Effector memory CD8-positive, alpha-beta T cell (primary cell): Measurements from ENCODE around the gene C11orf86.

Source experiments
- ATAC-seq: fragments of 150-1000 bp; cut with Tn5 transposase; replicated peaks from 2 replicates; pipeline ENCODE4 v1.10.0; 2021; ENCODE audit warnings: mild to moderate bottlenecking, moderate library complexity
- DNase-seq, 3 experiments: peaks; one replicate each; pipeline ENCODE4 v3.0.0; 2021
- H3K27ac Mint-ChIP-seq, 2 donors: one replicate each; pipeline ENCODE4 v1.8.0; 2022; ENCODE audit warnings: mild to moderate bottlenecking in 2 of 2, mixed read lengths in 2 of 2, moderate library complexity in 2 of 2
- H3K27me3 Mint-ChIP-seq, 2 donors: one replicate each; pipeline ENCODE4 v1.8.0; 2022; ENCODE audit warnings: mixed read lengths in 2 of 2
- H3K36me3 Mint-ChIP-seq: one replicate; pipeline ENCODE4 v1.8.0; 2022; ENCODE audit warnings: mild to moderate bottlenecking, moderate library complexity, mixed read lengths; ENCODE audit not compliant: insufficient read depth
- H3K4me1 Mint-ChIP-seq, 2 donors: one replicate each; pipeline ENCODE4 v1.8.0; 2022; ENCODE audit warnings: low read depth in 2 of 2, mixed read lengths in 2 of 2
- H3K4me3 Mint-ChIP-seq, 2 donors: one replicate each; pipeline ENCODE4 v1.8.0; 2022; ENCODE audit warnings: mild to moderate bottlenecking in 2 of 2, mixed read lengths in 2 of 2, moderate library complexity in 2 of 2
- H3K9me3 Mint-ChIP-seq, 2 donors: one replicate each; pipeline ENCODE4 v1.8.0; 2022; ENCODE audit warnings: mixed read lengths in 2 of 2
- total RNA-seq, 9 experiments: gene quantifications; one replicate each; lab custom pipeline; 2026; lab: John Stamatoyannopoulos, UW

C11orf86 gene, protein sequence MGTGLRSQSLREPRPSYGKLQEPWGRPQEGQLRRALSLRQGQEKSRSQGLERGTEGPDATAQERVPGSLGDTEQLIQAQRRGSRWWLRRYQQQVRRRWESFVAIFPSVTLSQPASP
- total RNA-seq = 0 reads per million in 9 experiments

DNA sequence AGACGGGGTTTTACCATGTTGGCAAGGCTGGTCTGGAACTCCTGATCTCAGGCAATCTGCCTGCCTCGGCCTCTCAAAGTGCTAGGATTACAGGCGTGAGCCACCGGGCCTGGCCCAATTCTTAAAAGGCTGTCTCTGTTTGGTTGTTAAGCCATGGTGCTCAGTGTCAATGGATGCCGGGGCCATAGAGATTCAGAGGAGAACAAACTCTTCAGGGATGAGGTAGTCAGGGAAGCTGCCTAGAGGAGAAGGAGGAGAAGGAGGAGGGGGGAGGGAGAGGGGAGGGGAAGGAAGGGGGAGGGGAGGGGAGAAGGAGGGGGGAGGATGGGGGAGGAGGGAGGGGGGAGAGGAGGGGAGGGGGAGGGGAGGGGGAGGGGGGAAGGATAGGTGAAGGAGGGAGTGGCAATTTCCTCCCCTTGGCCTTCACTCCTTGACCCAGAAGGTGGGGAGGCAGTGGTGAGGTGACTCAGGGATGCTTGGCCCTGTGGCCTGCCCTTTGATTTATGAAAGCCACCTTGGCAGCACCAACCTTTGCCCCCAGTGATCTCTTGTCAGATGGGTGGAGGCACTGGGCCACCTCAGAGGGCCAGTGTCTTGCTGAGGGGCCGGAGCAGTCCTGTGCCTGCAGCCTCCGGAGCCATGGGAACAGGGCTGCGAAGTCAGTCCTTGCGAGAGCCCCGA lies at the start of gene C11orf86:
Gene C11orf86, plus strand, starts transcription at position 581 of the 681 bp plus-strand sequence. Its CDS starts 59 bp downstream, at position 640.
- Mint-ChIP-seq H3K9me3 (no peaks in the 10 kb centered on the region), H3K4me1 (no peaks in the 10 kb centered on the region), H3K36me3 (no peaks in the 10 kb centered on the region), H3K4me3 (no peak within 1 kb of the TSS), H3K27me3 (peaks cover 5 to 37% of the 10 kb centered on the region in 2 donors), H3K27ac (no peak within 1 kb of the TSS)
- DNase-seq (no peak), ATAC-seq (no peak)

DNA sequence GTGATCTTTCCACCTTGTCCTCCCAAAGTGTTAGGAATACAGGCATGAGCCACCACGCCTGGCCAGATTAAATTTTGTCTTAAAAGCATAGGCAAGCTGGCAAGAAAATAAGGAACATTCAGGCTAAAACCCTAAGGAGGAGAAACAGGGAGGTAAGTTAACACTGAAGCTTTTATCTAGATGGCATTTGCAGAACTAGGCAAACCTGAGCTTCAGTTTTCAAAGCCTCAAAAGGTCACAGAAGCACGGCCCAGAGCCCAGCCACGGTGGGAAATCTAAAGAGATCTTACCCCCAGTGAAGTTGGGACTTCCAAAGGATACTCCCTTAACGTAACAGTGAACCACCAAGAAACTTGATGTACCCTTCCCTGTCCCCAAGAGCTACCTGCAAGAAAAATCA lies 45.4 kb upstream of the C11orf86 start:
- peaks cover 4% of the 10 kb centered on the region for H3K36me3 Mint-ChIP-seq
- no peak for ATAC-seq
- H3K9me3 Mint-ChIP-seq = no peaks in the 10 kb centered on the region
- H3K27ac Mint-ChIP-seq = no peak overlapping the region
- H3K4me1 Mint-ChIP-seq = no peaks in the 10 kb centered on the region
- H3K4me3 Mint-ChIP-seq = no peak overlapping the region
- peaks cover 20% of the 10 kb centered on the region in 2 donors for H3K27me3 Mint-ChIP-seq
- no peak for DNase-seq

DNA sequence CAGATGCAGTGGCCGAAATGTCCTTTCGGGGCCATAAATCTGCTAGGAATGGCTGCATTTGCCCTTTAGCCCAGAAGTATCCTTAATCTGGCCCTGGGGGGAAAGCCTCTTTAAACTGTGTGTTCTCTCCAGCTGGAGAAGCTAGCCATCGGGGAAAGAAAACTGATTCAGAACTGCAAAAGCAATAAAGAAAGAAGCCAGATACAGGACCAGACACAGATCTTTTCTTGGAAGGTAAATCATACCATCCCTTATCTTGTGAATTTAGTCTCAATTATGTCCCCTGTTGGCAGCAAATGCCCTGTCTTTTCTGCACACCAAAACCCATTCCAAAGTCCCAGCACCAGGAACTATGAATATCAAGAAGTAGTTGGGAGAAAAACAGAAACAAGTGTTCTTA lies 42.6 kb upstream of the C11orf86 start:
- Mint-ChIP-seq H3K9me3 (no peaks in the 10 kb centered on the region), H3K4me1 (no peaks in the 10 kb centered on the region), H3K27me3 (peaks cover 24 to 25% of the 10 kb centered on the region in 2 donors), H3K36me3 (peaks cover 4% of the 10 kb centered on the region), H3K4me3 (no peak overlapping the region), H3K27ac (no peak overlapping the region)
- DNase-seq (no peak), ATAC-seq (no peak)

DNA sequence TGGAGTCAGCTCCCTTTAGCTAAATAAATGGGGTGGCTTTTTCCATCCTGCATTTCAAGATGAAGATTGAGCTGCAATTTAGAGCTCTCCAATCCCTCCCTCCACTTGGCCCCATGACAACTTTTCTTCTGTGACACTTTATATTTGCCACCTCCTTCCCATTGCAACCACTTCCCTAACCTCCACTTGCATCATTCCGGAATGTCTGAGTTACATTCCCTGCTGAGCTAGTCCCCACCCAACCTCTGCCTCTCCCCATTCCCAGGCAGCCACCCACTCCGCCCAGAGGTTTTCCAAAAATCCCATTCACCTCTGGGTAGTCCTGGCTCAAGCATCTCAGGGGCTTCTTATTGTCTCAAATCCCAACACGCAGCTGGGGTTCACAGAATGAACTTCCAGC lies 41.6 kb upstream of the C11orf86 start:
- Mint-ChIP-seq H3K36me3 (peaks cover 4% of the 10 kb centered on the region), H3K4me3 (no peak overlapping the region), H3K27me3 (peaks cover 24 to 25% of the 10 kb centered on the region in 2 donors), H3K9me3 (no peaks in the 10 kb centered on the region), H3K4me1 (no peaks in the 10 kb centered on the region), H3K27ac (peak overlapping the region in 1 of 2 donors; percentile 7)
- no peak for ATAC-seq
- DNase-seq = no peak

DNA sequence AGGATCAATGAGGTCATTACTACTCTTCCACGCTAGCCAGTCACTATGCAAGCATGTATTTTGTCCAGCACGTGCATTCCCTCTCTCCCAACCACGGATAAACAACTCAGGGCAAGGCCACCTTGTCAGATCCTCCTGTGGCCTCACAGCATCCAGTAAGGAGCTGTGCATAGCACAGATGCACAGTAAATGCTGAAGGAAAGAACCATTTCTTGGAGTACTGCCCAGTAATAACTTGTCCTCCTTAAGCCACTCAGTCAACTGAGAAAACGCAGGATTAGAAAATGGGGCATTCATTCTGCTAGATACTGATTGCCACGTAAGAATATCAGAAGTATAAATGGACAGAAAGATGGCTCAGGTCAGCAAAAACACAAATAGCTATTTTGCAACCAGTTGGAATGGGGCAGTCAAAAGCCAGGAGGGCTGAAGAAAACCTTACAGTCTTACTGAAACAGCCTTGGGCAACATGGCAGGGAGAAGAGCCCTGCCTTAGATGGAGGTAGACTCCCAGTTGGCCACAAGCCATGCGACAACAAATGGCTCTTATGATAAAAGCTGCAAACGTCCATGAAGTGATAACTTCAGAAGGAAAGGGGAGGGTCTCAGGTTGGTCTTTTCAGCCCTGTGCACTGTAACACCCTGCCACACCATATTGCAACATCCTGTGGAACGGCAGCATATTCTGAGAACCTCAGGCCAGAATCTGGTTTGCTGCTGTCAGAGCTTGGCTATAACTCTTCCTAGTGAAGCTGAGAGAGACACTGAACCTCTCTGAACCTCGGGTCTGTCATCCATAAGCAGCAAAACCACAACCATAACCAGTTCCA lies 39.9 kb upstream of the C11orf86 start:
- Mint-ChIP-seq H3K36me3 (peaks cover 4% of the 10 kb centered on the region), H3K4me3 (no peak overlapping the region), H3K9me3 (no peaks in the 10 kb centered on the region), H3K27me3 (peaks cover 24 to 25% of the 10 kb centered on the region in 2 donors), H3K4me1 (no peaks in the 10 kb centered on the region), H3K27ac (no peak overlapping the region)
- no peak for DNase-seq
- no peak for ATAC-seq

DNA sequence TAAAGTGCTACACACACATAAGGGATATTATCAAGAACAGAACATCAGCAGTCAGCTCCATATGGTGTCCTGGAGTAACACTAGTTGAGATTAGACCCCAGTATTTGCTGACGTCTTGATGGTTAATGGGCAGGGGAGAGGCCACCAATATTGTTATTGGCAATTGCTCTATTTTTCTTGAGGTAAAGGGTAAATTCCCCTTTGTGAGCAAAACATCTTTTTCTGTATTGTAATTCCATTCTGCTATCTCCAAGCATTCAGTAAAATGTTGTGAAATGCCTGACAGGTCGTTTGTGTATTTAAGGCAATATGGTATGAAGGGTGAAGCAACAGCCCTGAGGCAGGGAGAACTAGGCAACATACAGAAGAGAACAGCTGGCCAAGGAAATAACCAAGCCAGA lies 38.8 kb upstream of the C11orf86 start:
- Mint-ChIP-seq H3K27me3 (peaks cover 24 to 25% of the 10 kb centered on the region in 2 donors), H3K27ac (no peak overlapping the region), H3K36me3 (peaks cover under 1% of the 10 kb centered on the region), H3K4me1 (no peaks in the 10 kb centered on the region), H3K4me3 (no peak overlapping the region), H3K9me3 (no peaks in the 10 kb centered on the region)
- ATAC-seq = no peak
- DNase-seq = no peak

DNA sequence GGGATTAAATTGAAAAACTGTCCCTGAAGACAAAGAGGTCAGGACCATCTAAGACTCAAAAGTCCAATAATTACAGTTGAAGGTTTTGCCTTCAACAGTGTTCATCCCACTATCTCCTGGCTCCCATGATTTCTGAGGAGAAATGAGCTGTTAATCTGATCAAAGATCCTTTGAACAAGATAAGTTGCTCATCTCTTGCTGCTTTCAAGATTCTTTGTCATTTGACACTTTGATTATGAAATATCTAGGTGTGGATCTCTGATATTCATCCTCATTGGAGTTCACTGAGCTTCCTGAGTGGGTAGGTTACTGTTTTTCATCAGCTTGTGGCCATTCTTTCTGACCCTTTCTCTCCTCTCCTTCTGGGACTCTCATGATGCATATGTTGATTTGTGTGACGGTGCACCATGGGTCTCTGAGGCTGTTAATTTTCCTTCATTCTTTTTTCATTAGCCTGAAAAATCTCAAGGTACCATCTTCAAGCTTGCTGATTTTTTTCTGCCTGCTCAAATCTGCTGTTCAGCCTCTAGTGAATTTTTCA lies 37.8 kb upstream of the C11orf86 start:
- no peak for DNase-seq
- Mint-ChIP-seq H3K27ac (no peak overlapping the region), H3K4me3 (no peak overlapping the region), H3K36me3 (no peaks in the 10 kb centered on the region), H3K9me3 (no peaks in the 10 kb centered on the region), H3K4me1 (no peaks in the 10 kb centered on the region), H3K27me3 (peaks cover 24 to 25% of the 10 kb centered on the region in 2 donors)
- no peak for ATAC-seq

DNA sequence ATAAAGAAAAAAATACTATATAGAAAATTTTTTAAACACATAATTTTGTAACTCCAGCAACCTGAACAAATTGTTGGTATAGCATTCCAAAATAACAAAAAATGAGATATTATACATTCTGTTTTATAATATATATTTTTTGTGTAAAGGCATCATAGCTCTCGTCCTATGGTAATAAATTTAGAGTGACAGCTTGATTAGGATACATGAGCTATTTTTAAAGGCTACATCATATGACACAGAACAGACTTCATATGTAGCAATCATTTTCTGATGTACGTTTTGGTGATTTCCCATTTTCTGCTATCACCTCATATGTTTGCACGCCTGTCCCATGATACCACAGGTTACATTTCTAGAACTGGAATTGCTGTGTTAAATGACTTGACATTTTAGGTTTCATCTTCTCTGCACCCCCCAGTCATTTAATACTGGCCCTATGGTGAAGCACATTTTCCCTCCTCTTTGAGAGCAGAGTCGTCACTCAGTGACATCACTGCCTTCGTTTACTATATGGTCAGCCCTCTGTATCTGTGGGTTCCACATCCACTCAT lies 36.4 kb upstream of the C11orf86 start:
- no peaks in the 10 kb centered on the region for H3K9me3 Mint-ChIP-seq
- H3K4me1 Mint-ChIP-seq = no peaks in the 10 kb centered on the region
- no peaks in the 10 kb centered on the region for H3K36me3 Mint-ChIP-seq
- DNase-seq (no peak), ATAC-seq (no peak)
- H3K27me3 Mint-ChIP-seq = peaks cover 13 to 16% of the 10 kb centered on the region in 2 donors
- H3K4me3 Mint-ChIP-seq = no peak overlapping the region
- H3K27ac Mint-ChIP-seq = no peak overlapping the region

DNA sequence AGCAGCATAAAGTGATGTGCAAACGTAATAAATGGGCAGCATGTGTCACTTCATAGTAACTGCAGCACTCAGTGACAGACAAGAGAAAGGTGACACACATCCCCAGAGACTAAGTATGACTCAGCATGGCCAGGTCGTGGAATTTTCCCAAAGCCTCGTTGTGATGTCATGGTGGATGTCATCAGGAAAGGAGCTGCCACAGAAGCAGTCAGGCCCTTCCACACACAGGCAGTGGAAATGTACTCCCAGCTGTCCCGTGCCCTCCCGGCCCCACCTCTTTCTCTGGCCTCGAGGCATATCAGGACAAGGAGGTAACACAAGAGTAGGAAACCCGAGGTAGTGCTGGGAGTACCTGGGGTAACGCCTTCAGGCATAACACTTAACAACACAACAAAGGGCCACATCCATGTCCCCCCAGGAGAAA lies 25.0 kb upstream of the C11orf86 start:
- no peak for DNase-seq
- Mint-ChIP-seq H3K27me3 (no peaks in the 10 kb centered on the region), H3K36me3 (peaks cover 3% of the 10 kb centered on the region), H3K4me3 (no peak overlapping the region), H3K9me3 (no peaks in the 10 kb centered on the region), H3K27ac (no peak overlapping the region), H3K4me1 (no peaks in the 10 kb centered on the region)
- no peak for ATAC-seq

DNA sequence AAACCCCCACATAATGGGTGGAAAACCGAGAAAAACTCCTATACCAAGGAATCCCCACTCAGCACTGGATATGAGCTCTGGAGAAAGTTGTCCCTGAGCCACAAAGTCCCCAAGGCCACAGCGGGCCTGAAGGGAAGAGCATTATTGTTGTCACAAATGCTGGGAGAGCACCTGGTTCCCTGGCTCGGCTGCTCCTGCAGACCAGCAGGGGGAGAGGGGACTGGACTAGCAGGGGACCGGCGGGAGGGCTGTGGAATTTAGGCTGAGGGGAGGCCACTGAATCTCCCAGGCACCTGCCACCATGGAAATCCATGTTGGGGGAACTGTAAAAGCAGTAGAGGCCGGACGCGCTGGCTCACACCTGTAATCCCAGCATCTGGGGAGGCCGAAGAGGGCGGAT lies 24.0 kb upstream of the C11orf86 start:
- H3K27ac Mint-ChIP-seq = no peak overlapping the region
- H3K9me3 Mint-ChIP-seq = no peaks in the 10 kb centered on the region
- H3K4me1 Mint-ChIP-seq = no peaks in the 10 kb centered on the region
- ATAC-seq = no peak
- no peaks in the 10 kb centered on the region for H3K27me3 Mint-ChIP-seq
- H3K36me3 Mint-ChIP-seq = peaks cover 3% of the 10 kb centered on the region
- no peak for DNase-seq
- H3K4me3 Mint-ChIP-seq = no peak overlapping the region

DNA sequence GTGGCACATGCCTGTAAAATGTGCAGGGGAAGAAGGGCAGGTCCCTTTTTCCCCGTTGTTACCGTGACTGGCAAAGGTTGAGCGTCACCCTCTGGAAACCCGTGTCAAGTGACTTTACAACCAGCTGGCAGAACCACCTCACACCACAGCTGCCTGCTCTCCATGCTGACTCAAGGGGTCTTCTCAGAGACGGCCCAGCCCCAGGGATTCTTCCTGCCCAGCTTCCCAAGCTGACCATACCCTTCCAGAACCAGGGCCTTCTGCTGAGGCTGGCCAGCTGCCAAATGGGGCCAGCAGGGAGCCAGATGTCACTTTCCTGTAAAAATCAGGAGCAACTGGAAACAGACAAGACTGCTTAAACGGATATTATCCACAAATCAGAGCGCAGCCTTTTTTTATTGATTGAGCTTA lies 23.2 kb upstream of the C11orf86 start:
- ATAC-seq (no peak), DNase-seq (no peak)
- Mint-ChIP-seq H3K27me3 (no peaks in the 10 kb centered on the region), H3K4me3 (no peak overlapping the region), H3K9me3 (no peaks in the 10 kb centered on the region), H3K27ac (no peak overlapping the region), H3K36me3 (peaks cover 3% of the 10 kb centered on the region), H3K4me1 (no peaks in the 10 kb centered on the region)

DNA sequence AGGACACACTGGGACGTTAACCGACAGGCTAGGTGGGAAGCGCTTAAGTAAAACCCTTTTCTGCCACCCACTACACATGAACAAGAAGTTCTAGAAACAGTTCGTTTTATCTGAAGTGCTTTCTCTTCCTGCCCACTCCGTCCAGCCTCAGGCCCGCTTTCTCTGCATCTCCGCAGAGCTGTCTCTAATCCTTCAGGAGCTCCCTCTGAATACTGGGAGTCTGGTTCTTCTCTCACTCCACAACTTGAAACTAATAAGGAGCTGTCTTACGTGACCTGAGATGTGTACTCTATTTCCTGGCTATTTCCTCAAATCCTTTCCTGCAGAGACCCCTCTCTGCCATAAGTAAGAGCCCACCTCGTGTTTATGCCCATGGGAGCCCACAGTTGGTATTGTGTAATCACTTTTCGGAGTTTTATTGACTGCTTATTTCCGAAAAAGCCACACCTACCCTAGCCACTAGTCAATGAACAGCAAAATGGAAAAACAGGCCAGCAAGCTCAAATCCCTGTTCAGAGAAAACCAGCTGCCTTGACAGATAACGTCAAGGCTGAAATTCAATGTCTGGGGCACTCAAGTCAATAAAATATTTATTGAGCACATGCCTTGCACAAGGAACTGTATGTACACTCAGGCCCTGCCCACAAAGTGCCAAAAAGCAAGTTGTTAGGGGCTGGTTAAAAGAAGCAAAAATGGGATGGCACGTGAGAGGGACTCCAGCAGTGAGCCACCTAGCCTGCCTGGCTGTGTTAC lies 21.8 kb upstream of the C11orf86 start:
- H3K4me1 Mint-ChIP-seq = peaks cover 0 to 5% of the 10 kb centered on the region in 2 donors
- peaks cover 9% of the 10 kb centered on the region for H3K36me3 Mint-ChIP-seq
- H3K27me3 Mint-ChIP-seq = no peaks in the 10 kb centered on the region
- no peak overlapping the region for H3K4me3 Mint-ChIP-seq
- ATAC-seq = no peak
- no peaks in the 10 kb centered on the region for H3K9me3 Mint-ChIP-seq
- no peak overlapping the region for H3K27ac Mint-ChIP-seq
- no peak for DNase-seq
